Common myeloid progenitor, CD34-positive (primary cell): ENCODE results near the gene APP.

Source experiments
- CTCF ChIA-PET: fragments of 350-600 bp; sonication (Branson Sonifier 250); formaldehyde crosslinking; loops from one replicate; lab custom pipeline; 2021; ENCODE audit warnings: antibody characterized with exemption; lab: Charles Lee
- POLR2A ChIA-PET: fragments of 350-600 bp; sonication (Branson Sonifier 250); formaldehyde crosslinking; loops from one replicate; lab custom pipeline; 2021; ENCODE audit warnings: antibody characterized with exemption; lab: Charles Lee
- DNase-seq, 3 donors: peaks; one replicate each; pipeline versions ENCODE4 v3.0.0 to v3.0.0-alpha.2; 2013
- H3K27ac ChIP-seq, 2 experiments: 1 replicate in 1 of 2; 2 replicates in 1 of 2; pipeline ENCODE4 v1.7.0; 2013; ENCODE audit warnings: inconsistent platforms in 2 of 2, low read length in 2 of 2, mild to moderate bottlenecking in 2 of 2, low read depth in 1 of 2, moderate library complexity in 1 of 2; ENCODE audit not compliant: severe bottlenecking in 2 of 2, insufficient read depth in 1 of 2, poor library complexity in 1 of 2
- H3K27me3 ChIP-seq, 5 experiments: replicated peaks in 2 of 5; 1 replicate in 3 of 5; 2 replicates in 2 of 5; pipeline versions ENCODE4 v1.6.1 to v1.7.0; 2013; ENCODE audit warnings: low read length in 4 of 5, mild to moderate bottlenecking in 2 of 5, moderate library complexity in 2 of 5, inconsistent platforms in 1 of 5; ENCODE audit not compliant: insufficient read depth in 5 of 5, control insufficient read depth in 4 of 5
- H3K36me3 ChIP-seq, 4 experiments: 1 replicate in 2 of 4; 2 replicates in 2 of 4; pipeline versions ENCODE4 v1.6.1 to v1.7.0; 2013; ENCODE audit warnings: low read length in 3 of 4, control low read depth in 1 of 4, mild to moderate bottlenecking in 1 of 4; ENCODE audit not compliant: control insufficient read depth in 4 of 4, insufficient read depth in 4 of 4
- H3K4me1 ChIP-seq, 4 experiments: 1 replicate in 3 of 4; 2 replicates in 1 of 4; pipeline versions ENCODE4 v1.6.1 to v1.7.1; 2013; ENCODE audit warnings: low read length in 3 of 4, mild to moderate bottlenecking in 3 of 4, control low read depth in 1 of 4, inconsistent platforms in 1 of 4, moderate library complexity in 1 of 4; ENCODE audit not compliant: control insufficient read depth in 4 of 4, insufficient read depth in 4 of 4; ENCODE audit errors: control extremely low read depth in 1 of 4
- H3K4me3 ChIP-seq, 7 experiments: 1 replicate in 4 of 7; 2 replicates in 3 of 7; pipeline versions ENCODE4 v1.5.1 to v1.7.0; 2013; ENCODE audit warnings: mild to moderate bottlenecking in 7 of 7, low read length in 6 of 7, moderate library complexity in 6 of 7, inconsistent platforms in 2 of 7, low read depth in 2 of 7, control low read depth in 1 of 7; ENCODE audit not compliant: insufficient read depth in 4 of 7, control insufficient read depth in 1 of 7; ENCODE audit errors: extremely low read depth in 1 of 7
- H3K9me3 ChIP-seq, 5 experiments: 1 replicate in 4 of 5; 2 replicates in 1 of 5; pipeline versions ENCODE4 v1.6.1 to v1.7.1; 2013; ENCODE audit warnings: low read length in 4 of 5, mild to moderate bottlenecking in 2 of 5, inconsistent platforms in 1 of 5, low read depth in 1 of 5, moderate library complexity in 1 of 5; ENCODE audit not compliant: control insufficient read depth in 4 of 5, insufficient read depth in 2 of 5; ENCODE audit errors: control extremely low read depth in 1 of 5
- WGBS: methylation state at CpG from one replicate; pipeline ENCODE4 v1.1.5; 2013; ENCODE audit not compliant: insufficient coverage; 5-methylcytosine and 5-hydroxymethylcytosine counted together

APP gene

DNA sequence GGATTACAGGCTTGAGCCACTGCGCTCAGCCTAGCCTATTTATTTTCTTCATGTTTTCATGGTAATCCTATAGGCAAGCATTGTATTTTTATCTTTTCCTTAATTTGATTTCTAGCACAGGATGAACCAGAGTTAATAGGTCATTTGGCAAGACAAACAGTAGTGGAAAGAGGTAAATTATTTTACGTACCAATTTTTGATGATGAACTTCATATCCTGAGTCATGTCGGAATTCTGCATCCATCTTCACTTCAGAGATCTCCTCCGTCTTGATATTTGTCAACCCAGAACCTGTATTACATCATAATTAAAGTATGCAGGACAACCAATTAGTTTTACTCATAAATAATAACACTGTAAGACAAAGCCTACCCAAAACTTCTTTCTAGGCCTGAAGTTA is 273.2 kb downstream of the APP start:
- ChIA-PET POLR2A (no interaction called here), CTCF (interaction anchor here (1.3 to 2.2 kb wide), 3 partner anchors 13 to 101 kb away, joined by 3 to 7 read pairs (median 6); no protein-coding TSS in a partner anchor)
- no CpG with 5 or more reads among the region's 4 CpGs for WGBS
- H3K27me3 ChIP-seq: no peaks in the 10 kb centered on the region
- no peak overlapping the region for H3K27ac ChIP-seq
- H3K4me3 ChIP-seq: no peak overlapping the region
- no peak for DNase-seq
- peaks cover 0 to 8% (median 0%) of the 10 kb centered on the region in 5 experiments for H3K9me3 ChIP-seq
- peaks cover 6 to 21% (median 12%) of the 10 kb centered on the region in 4 experiments for H3K4me1 ChIP-seq
- H3K36me3 ChIP-seq: peaks cover 0 to 26% (median 17%) of the 10 kb centered on the region in 4 experiments

DNA sequence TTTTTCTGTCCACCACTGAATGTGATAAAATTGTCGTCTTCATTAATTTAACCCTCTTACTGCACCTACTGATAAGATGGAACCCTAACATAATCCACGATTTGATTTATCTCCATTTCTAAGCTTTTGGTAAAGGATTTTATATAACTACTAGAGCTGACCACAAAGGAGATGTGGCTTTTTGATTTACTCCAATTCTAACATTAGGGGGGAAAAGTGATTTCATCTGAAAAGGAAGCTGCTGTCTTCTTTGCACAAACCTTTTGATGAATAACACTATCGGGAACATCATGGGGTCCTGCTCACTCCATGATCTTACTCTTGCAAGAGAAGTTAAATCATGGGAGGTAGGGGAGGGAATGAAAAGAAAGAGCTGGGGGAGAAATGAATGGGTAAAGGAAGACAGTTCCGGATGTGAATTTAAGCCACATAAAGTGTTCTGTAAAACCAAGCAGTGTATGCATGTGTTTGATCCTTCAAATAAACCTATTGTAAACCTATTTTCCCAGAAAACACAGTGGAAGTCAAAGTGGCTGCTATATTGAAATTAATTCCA is 274.0 kb downstream of the APP start:
- H3K9me3 ChIP-seq: peaks cover 0 to 8% (median 0%) of the 10 kb centered on the region in 5 experiments
- no peaks in the 10 kb centered on the region for H3K27me3 ChIP-seq
- POLR2A ChIA-PET: no interaction called here
- H3K36me3 ChIP-seq: peaks cover 0 to 27% (median 17%) of the 10 kb centered on the region in 4 experiments
- CTCF ChIA-PET: interaction anchor here (0.9 to 2.5 kb wide), 17 partner anchors 10 to 819 kb away, joined by 3 to 16 read pairs (median 4); no protein-coding TSS in a partner anchor
- peak; percentile 29 to 77 (median 69) for DNase-seq
- H3K4me3 ChIP-seq: no peak overlapping the region
- peaks cover 6 to 21% (median 12%) of the 10 kb centered on the region in 4 experiments for H3K4me1 ChIP-seq
- no CpG with 5 or more reads among the region's 4 CpGs for WGBS
- no peak overlapping the region for H3K27ac ChIP-seq

DNA sequence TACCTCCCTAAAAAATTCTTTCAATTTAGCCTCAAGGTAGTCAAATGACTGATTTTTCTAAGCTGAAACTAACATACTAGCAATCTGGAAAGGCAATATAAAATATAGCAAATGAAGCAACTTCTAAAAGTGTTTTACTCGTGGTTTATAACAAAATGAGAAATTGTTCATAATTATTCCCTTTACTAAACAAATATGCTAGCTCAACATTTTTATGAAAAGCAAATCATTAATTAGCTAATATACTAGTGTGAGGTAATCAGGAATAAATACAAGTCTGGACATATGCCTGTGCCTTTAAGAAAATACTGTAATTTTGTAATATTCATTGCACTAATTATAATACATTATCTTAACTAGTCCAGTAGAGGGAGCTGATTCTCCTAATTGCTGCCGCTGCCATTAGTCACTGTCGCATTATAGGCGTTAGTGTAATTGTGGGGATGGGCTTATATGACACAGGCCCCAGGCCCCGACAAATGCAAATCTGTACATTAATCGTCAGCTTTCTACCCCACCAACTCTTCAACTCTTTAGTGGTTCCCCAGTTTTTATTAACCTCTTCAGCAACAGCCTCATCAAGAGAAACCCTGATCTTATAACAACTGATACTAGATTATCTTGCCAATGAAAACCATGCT is 274.9 kb downstream of the APP start:
- Histone ChIP-seq H3K27ac (no peak overlapping the region), H3K4me1 (peaks cover 6 to 21% (median 12%) of the 10 kb centered on the region in 4 experiments), H3K9me3 (peaks cover 0 to 8% (median 0%) of the 10 kb centered on the region in 5 experiments), H3K27me3 (no peaks in the 10 kb centered on the region), H3K36me3 (peaks cover 0 to 34% (median 19%) of the 10 kb centered on the region in 4 experiments), H3K4me3 (no peak overlapping the region)
- peak; percentile 55 to 80 (median 73) for DNase-seq
- 13% methylated on average over 1 of the region's 6 CpGs for WGBS
- CTCF ChIA-PET: interaction anchor here (0.6 to 2.5 kb wide), 23 partner anchors 9 to 675 kb away, joined by 3 to 16 read pairs (median 4); no protein-coding TSS in a partner anchor
- POLR2A ChIA-PET: no interaction called here

DNA sequence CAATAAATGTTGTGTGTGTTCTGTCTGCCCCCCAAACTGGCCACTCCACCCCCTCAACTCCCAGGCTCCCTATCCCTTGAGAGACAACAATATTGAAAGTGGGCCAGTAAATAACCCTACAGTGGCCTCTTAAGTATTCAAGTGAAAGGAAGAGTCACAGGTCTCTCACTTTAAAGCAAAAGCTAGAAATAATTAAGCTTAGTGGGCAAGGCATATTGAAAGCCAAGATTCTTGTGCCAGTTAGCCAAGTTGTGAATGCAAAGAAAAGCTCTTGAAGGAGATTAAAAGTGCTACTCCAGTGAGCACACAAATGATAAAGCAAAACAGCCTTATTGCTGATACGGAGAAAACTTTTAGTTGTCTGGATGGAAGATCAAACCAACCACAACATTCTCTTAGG is 277.4 kb downstream of the APP start:
- CTCF ChIA-PET: interaction anchor here (1.5 to 2.3 kb wide), 2 partner anchors 9 to 11 kb away, joined by 3 to 6 read pairs; no protein-coding TSS in a partner anchor
- Histone ChIP-seq H3K4me1 (peaks cover 6 to 21% (median 12%) of the 10 kb centered on the region in 4 experiments), H3K36me3 (peaks cover 0 to 42% (median 19%) of the 10 kb centered on the region in 4 experiments), H3K27ac (no peak overlapping the region), H3K9me3 (peaks cover 0 to 8% (median 0%) of the 10 kb centered on the region in 5 experiments), H3K27me3 (no peaks in the 10 kb centered on the region), H3K4me3 (no peak overlapping the region)
- DNase-seq: no peak
- POLR2A ChIA-PET: no interaction called here
- 100% methylated on average over 1 of the region's 1 CpG for WGBS

DNA sequence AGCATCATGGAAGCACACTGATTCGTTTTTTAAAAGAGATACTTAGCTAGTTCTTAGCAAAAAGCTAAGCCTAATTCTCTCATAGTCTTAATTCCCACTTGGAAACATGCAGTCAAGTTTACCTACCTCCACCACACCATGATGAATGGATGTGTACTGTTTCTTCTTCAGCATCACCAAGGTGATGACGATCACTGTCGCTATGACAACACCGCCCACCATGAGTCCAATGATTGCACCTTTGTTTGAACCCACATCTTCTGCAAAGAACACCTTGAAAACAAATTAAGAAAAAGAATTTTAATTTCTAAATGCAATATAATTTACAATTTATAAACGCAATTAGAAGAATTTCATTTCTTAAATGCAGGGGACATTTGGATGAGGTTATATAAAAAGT is 279.0 kb downstream of the APP start:
- H3K27ac ChIP-seq: no peak overlapping the region
- POLR2A ChIA-PET: no interaction called here
- WGBS: 97% methylated on average over 4 of the region's 5 CpGs
- no peak for DNase-seq
- no peaks in the 10 kb centered on the region for H3K27me3 ChIP-seq
- peaks cover 0 to 8% (median 0%) of the 10 kb centered on the region in 5 experiments for H3K9me3 ChIP-seq
- H3K4me1 ChIP-seq: peaks cover 3 to 11% (median 7%) of the 10 kb centered on the region in 4 experiments
- H3K4me3 ChIP-seq: no peak overlapping the region
- peaks cover 0 to 58% (median 20%) of the 10 kb centered on the region in 4 experiments for H3K36me3 ChIP-seq
- CTCF ChIA-PET: interaction anchor here (2.3 kb wide), 1 partner anchor 10 kb away, joined by 6 read pairs; no protein-coding TSS in a partner anchor

DNA sequence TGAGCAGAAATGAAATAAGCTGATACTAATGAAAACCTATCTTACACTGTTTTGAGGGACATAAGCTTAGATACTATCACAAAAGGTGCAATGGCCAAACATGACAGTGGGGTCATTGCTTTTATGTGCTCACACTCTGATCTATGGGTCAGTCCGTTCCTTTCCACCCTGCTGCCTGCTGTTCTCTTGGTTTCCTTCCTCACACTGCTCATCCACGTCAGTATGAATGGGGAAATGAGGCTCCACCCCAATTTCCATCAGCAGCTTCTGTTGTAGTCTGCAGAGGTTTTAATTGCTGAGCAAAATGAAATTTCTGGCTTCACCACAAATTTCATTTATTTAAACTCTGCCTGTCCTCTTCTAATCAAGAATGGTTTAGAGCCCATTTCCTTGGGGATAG is 280.6 kb downstream of the APP start:
- Histone ChIP-seq H3K36me3 (peaks cover 4 to 71% (median 21%) of the 10 kb centered on the region in 4 experiments), H3K27ac (no peak overlapping the region), H3K4me3 (no peak overlapping the region), H3K27me3 (no peaks in the 10 kb centered on the region), H3K9me3 (peaks cover 0 to 8% (median 0%) of the 10 kb centered on the region in 5 experiments), H3K4me1 (no peaks in the 10 kb centered on the region)
- CTCF ChIA-PET: interaction anchor here (1.4 kb wide), 1 partner anchor 281 kb away, joined by 4 read pairs; the partner anchor contains the start of gene APP
- 94% methylated on average over 2 of the region's 2 CpGs for WGBS
- no peak for DNase-seq
- POLR2A ChIA-PET: no interaction called here
